ENCODE measurements around the gene MAD2L1BP.

MAD2L1BP gene

DNA sequence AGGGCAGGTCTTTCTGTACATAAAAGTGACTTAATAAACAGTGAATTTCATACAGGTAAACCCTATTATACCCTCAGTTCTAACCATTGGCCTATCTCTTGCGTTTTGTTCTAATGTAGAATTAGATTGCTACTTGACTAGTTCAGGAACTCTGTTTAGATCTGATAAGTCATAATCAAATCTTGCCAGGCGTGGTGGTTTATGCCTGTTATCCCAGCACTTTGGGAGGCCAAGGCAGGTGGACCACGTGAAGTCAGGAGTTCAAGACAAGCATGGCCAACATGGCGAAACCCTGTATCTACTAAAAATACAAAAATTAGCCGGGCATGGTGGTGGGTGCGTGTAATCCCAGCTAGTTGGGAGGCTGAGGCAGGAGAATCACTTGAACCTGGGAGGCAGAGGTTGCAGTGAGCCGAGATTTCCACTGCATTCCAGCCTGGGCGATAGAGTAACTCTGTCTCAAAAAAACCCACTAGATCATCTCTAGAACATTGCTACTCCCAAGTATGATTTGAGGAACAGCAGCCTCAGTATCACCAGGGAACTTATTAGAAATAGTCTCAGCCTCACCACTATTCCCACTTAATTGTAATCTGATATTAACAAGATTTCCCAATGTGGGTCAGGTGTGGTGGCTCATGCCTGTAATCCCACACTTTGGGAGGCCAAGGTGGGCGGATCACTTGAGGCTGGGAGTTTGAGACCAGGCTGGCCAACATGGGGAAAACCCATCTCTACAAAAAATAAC is 18.7 kb upstream of the MAD2L1BP start:
- TF ChIP-seq, protein P1, sequence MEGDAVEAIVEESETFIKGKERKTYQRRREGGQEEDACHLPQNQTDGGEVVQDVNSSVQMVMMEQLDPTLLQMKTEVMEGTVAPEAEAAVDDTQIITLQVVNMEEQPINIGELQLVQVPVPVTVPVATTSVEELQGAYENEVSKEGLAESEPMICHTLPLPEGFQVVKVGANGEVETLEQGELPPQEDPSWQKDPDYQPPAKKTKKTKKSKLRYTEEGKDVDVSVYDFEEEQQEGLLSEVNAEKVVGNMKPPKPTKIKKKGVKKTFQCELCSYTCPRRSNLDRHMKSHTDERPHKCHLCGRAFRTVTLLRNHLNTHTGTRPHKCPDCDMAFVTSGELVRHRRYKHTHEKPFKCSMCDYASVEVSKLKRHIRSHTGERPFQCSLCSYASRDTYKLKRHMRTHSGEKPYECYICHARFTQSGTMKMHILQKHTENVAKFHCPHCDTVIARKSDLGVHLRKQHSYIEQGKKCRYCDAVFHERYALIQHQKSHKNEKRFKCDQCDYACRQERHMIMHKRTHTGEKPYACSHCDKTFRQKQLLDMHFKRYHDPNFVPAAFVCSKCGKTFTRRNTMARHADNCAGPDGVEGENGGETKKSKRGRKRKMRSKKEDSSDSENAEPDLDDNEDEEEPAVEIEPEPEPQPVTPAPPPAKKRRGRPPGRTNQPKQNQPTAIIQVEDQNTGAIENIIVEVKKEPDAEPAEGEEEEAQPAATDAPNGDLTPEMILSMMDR (conservative IDR thresholded peaks at IDR 0.05; ENCODE audit: control insufficient read depth, insufficient read depth, low read depth, low read length), result no peak
- H3K4me3 ChIP-seq (ENCODE audit: control insufficient read depth, low read depth, low read length), result no peak overlapping the region
- no peak for DNase-seq (ENCODE audit: low read depth)

GRCh38 chr6:43621078-43621835 is 14.4 kb upstream of the MAD2L1BP start:
- DNase-seq (ENCODE audit: low read depth), result no peak
- TF ChIP-seq, protein P1 (conservative IDR thresholded peaks at IDR 0.05; ENCODE audit: control insufficient read depth, insufficient read depth, low read depth, low read length), result no peak
- H3K4me3 ChIP-seq (ENCODE audit: control insufficient read depth, low read depth, low read length), result no peak overlapping the region

DNA sequence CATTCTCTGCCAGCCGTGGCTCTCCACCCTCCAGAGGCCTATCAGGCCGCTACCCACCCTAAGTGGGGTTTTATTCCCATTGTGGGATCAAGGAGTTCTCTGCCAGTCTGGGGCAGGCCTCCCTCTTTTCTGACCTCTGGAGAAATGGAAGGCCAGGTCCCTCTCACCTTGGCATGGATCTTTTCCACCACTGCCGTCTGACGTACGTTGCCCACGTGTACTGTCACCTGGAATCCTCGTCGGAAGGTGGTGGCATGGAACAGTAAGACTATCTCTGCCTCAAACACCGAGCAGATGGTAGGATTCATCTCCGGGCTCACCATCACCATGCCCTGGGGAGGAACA is 13.8 kb upstream of the MAD2L1BP start:
- H3K4me3 ChIP-seq (ENCODE audit: control insufficient read depth, low read depth, low read length), result no peak overlapping the region
- no peak for DNase-seq (ENCODE audit: low read depth)
- TF ChIP-seq, protein P1 (conservative IDR thresholded peaks at IDR 0.05; ENCODE audit: control insufficient read depth, insufficient read depth, low read depth, low read length), result no peak

DNA sequence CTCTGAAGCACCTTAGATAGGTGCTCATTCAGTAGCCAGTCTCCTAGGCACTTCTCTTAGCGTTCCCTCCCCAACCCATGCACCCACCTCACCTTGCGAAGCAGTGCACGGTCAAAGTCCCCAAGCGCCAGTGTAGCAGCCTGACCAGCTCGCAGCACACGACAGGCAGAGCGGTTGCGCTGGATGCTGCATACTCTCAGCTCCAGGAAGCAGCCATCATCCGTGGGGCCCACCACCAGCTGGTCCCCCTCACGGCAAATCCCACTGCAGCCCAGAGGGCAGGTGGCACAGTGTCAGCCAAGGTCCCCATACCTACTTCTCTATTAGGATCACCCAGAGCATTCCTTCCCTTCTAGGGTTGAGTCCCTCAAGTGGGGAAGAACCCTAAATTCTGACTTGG is 13.1 kb upstream of the MAD2L1BP start:
- TF ChIP-seq, protein P1 (conservative IDR thresholded peaks at IDR 0.05; ENCODE audit: control insufficient read depth, insufficient read depth, low read depth, low read length), result no peak

DNA sequence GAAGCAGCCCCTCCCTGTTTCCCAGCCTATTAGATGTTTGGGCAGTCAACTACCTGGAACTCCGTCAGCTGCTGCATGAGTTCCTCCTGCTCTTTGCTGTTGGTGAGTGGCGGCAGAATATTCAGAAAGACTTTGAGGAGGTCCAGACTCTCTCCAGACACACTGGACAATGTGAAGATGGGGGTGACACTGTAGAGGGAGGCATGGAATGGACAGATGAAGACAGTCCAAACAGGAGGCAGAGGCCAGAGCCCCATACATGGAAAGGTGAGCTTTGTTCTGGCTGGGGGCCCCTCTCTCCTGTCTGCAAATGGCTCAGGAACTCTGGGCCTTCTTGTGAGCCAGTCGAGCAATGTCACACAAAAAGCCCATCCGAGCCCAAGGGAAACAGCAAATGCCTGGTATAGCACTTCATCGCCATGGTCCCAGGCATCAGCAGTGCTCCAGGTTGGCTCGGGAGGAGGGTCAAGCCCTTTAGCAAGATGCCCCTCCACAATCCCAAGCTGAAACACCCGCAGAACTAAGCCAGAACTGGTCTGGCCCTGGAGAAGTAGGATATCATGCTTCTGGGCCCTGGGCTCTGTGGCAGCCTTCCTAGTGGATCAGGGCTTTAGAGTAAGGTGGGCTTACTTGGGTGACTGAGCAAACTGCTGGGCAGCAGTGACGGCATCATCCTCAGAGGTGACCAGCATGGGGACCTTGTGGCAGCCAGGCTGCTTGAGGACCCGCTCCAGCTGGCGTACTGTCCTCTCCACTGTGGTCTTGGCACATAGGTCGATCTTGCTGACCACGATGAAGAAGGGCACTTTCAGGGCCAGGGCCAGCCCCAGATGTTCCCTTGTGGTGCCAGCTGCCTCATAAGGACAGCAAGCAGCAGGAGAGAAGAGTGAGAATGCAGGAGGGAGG is 11.5 kb upstream of the MAD2L1BP start:
- TF ChIP-seq, protein P1 (conservative IDR thresholded peaks at IDR 0.05; ENCODE audit: control insufficient read depth, insufficient read depth, low read depth, low read length), result no peak
- no peak overlapping the region for H3K4me3 ChIP-seq (ENCODE audit: control insufficient read depth, low read depth, low read length)
- DNase-seq (ENCODE audit: low read depth), result no peak

More for the DNA sequence above, 13.1 kb upstream of the MAD2L1BP start:
- H3K4me3 ChIP-seq (ENCODE audit: control insufficient read depth, low read depth, low read length), result no peak overlapping the region
- no peak for DNase-seq (ENCODE audit: low read depth)

- DNase-seq (ENCODE audit: low read depth), result no peak
- H3K4me3 ChIP-seq (ENCODE audit: control insufficient read depth, low read depth, low read length), result no peak overlapping the region
- TF ChIP-seq, protein P1 (conservative IDR thresholded peaks at IDR 0.05; ENCODE audit: control insufficient read depth, insufficient read depth, low read depth, low read length), result no peak
These were observed 10.8 kb upstream of the MAD2L1BP start for GRCh38 chr6:43624786-43625288.

Measured in fibroblast of mammary gland (primary cell).